Liver (tissue), 3 donors: ENCODE results near the gene EHMT1.

Experiments used
- ATF3 ChIP-seq: IDR thresholded peaks from 2 replicates; pipeline ENCODE4 v1.6.1; 2016; ENCODE audit warnings: antibody characterized with exemption
- EGR1 ChIP-seq, 2 donors: IDR thresholded peaks; 2 replicates each; pipeline ENCODE4 v1.6.1; 2016 to 2018; ENCODE audit warnings: antibody characterized with exemption in 2 of 2, low read depth in 2 of 2
- GABPA ChIP-seq, 2 donors: IDR thresholded peaks in 1 of 2; conservative IDR thresholded peaks in 1 of 2; 2 replicates each; pipeline ENCODE4 v1.6.1; 2016; ENCODE audit warnings: antibody characterized with exemption in 2 of 2, mild to moderate bottlenecking in 1 of 2, moderate library complexity in 1 of 2
- HNF4G ChIP-seq: IDR thresholded peaks from 2 replicates; pipeline ENCODE4 v1.6.1; 2016; ENCODE audit warnings: antibody characterized with exemption
- JUND ChIP-seq, 2 donors: IDR thresholded peaks; 2 replicates each; pipeline ENCODE4 v1.6.1; 2016; ENCODE audit warnings: antibody characterized with exemption in 2 of 2
- MAX ChIP-seq: IDR thresholded peaks from 2 replicates; pipeline ENCODE4 v1.6.1; 2016; ENCODE audit warnings: antibody characterized with exemption
- RAD21 ChIP-seq, 2 donors: IDR thresholded peaks; 2 replicates each; pipeline ENCODE4 v1.6.1; 2016; ENCODE audit warnings: antibody characterized with exemption in 2 of 2, mild to moderate bottlenecking in 2 of 2
- RXRA ChIP-seq, 2 donors: IDR thresholded peaks; 2 replicates each; pipeline ENCODE4 v1.6.1; 2017 to 2018; ENCODE audit warnings: antibody characterized with exemption in 2 of 2, mild to moderate bottlenecking in 1 of 2
- SP1 ChIP-seq: IDR thresholded peaks from 2 replicates; pipeline ENCODE4 v1.6.1; 2018; ENCODE audit warnings: antibody characterized with exemption, mild to moderate bottlenecking
- TAF1 ChIP-seq: conservative IDR thresholded peaks from 2 replicates; pipeline ENCODE4 v1.6.1; 2016; ENCODE audit warnings: antibody characterized with exemption, mild to moderate bottlenecking
- YY1 ChIP-seq: IDR thresholded peaks from 2 replicates; pipeline ENCODE4 v1.6.1; 2016; ENCODE audit warnings: antibody characterized with exemption, mild to moderate bottlenecking
- ZBTB33 ChIP-seq: IDR thresholded peaks from 2 replicates; pipeline ENCODE4 v1.6.1; 2016; ENCODE audit warnings: antibody characterized with exemption
- TF ChIP-seq, protein P1 (sequence below): fragments of 150-350 bp; IDR thresholded peaks from 2 replicates; pipeline ENCODE4 v1.5.1; 2017; ENCODE audit warnings: improper control_type of control experiment, low read depth, low read length; ENCODE audit not compliant: missing input control
- donor health status: healthy.
- donor health status: healthy.

DNA sequence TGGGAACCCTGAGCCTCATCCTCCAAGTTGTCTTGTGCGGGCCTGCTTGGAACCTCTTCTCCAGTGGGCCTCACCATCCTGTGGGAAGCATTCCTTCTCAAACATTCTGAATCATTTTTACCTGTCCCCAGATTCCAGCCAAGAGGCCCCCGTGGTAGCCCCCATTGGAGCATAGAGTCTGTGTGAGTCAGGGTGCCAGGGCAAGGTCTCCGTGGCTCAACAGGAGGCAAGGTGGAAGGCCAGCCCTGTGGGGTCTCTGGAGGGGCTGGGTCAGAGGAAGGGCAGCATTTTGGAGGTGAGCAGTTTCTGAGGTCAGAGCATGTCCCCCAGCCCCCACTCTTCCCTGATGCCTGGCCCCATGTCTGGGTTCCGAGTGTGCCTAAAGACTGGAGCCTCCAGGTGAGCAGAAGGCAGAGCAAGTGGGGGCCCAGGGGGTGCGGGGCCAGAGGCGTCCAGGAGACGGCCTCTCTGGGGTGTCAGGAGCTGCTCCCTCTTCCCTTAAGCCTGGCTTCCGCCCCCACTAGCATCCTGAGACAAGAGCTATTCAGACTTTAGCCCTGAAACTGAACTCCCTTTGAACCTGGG, 260.9 kb downstream of the EHMT1 start:
- TF ChIP-seq, protein P1, sequence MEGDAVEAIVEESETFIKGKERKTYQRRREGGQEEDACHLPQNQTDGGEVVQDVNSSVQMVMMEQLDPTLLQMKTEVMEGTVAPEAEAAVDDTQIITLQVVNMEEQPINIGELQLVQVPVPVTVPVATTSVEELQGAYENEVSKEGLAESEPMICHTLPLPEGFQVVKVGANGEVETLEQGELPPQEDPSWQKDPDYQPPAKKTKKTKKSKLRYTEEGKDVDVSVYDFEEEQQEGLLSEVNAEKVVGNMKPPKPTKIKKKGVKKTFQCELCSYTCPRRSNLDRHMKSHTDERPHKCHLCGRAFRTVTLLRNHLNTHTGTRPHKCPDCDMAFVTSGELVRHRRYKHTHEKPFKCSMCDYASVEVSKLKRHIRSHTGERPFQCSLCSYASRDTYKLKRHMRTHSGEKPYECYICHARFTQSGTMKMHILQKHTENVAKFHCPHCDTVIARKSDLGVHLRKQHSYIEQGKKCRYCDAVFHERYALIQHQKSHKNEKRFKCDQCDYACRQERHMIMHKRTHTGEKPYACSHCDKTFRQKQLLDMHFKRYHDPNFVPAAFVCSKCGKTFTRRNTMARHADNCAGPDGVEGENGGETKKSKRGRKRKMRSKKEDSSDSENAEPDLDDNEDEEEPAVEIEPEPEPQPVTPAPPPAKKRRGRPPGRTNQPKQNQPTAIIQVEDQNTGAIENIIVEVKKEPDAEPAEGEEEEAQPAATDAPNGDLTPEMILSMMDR, result no peak
- TF ChIP-seq MAX (no peak), GABPA (IDR thresholded peaks at IDR 0.05 in 1 of 2, conservative IDR thresholded peaks at IDR 0.05 in 1 of 2) (no peak), JUND (IDR thresholded peaks at IDR 0.05) (no peak), YY1 (no peak), ZBTB33 (no peak), EGR1 (IDR thresholded peaks at IDR 0.05; ENCODE audit: low read depth in 2 of 2) (no peak), HNF4G (no peak), SP1 (no peak), TAF1 (no peak), RXRA (IDR thresholded peaks at IDR 0.05) (no peak), ATF3 (no peak), RAD21 (IDR thresholded peaks at IDR 0.05) (no peak)
